PC-9 (cell line): ENCODE results near the gene CARD11.

ENCODE experiments used
- CTCF ChIP-seq: fragments of 200-600 bp; sonication (generic); conservative IDR thresholded peaks from 2 replicates; pipeline ENCODE4 v1.6.1; 2017; ENCODE audit warnings: mixed run types, antibody characterized with exemption, mild to moderate bottlenecking, moderate library complexity
- EZH2 ChIP-seq: fragments of 200-600 bp; sonication (generic); IDR thresholded peaks from 2 replicates; pipeline ENCODE4 v1.8.0; 2017; ENCODE audit warnings: antibody characterized with exemption, low read depth

- no peak for TF ChIP-seq EZH2
- TF ChIP-seq CTCF: no peak
Measured at GRCh38 chr7:3087243-3087755, 43.6 kb upstream of the CARD11 start.
